ENCODE results near the gene ADGRG2.

ADGRG2 gene

GRCh38 chrX:18964901-18965300, 157.4 kb downstream of the ADGRG2 start:
- Histone ChIP-seq H3K27me3 (replicated peaks in 2 of 5; ENCODE audit: control insufficient read depth in 4 of 5, insufficient read depth in 5 of 5, low read length in 4 of 5) (peaks cover 0 to 4% (median 0%) of the 10 kb centered on the region in 5 experiments), H3K27ac (ENCODE audit: insufficient read depth in 1 of 2, low read depth in 1 of 2, low read length in 2 of 2, poor library complexity in 1 of 2, severe bottlenecking in 2 of 2) (no peak overlapping the region), H3K36me3 (ENCODE audit: control insufficient read depth in 4 of 4, insufficient read depth in 4 of 4, low read length in 3 of 4) (no peaks in the 10 kb centered on the region), H3K9me3 (ENCODE audit: control extremely low read depth in 1 of 5, control insufficient read depth in 4 of 5, insufficient read depth in 2 of 5, low read depth in 1 of 5, low read length in 4 of 5) (no peaks in the 10 kb centered on the region), H3K4me3 (ENCODE audit: control insufficient read depth in 1 of 7, extremely low read depth in 1 of 7, insufficient read depth in 4 of 7, low read depth in 2 of 7, low read length in 6 of 7) (no peak overlapping the region), H3K4me1 (ENCODE audit: control extremely low read depth in 1 of 4, control insufficient read depth in 4 of 4, insufficient read depth in 4 of 4, low read length in 3 of 4) (peaks cover 0 to 7% (median 3%) of the 10 kb centered on the region in 4 experiments)
- WGBS (ENCODE audit: insufficient coverage): 83% methylated on average over 6 of the region's 9 CpGs
- POLR2A ChIA-PET: no interaction called here
- no peak for DNase-seq
- CTCF ChIA-PET: no interaction called here

- WGBS (ENCODE audit: insufficient coverage): 64% methylated on average over 4 of the region's 4 CpGs
- Histone ChIP-seq H3K27me3 (replicated peaks in 2 of 5; ENCODE audit: control insufficient read depth in 4 of 5, insufficient read depth in 5 of 5, low read length in 4 of 5) (peaks cover 0 to 4% (median 0%) of the 10 kb centered on the region in 5 experiments), H3K36me3 (ENCODE audit: control insufficient read depth in 4 of 4, insufficient read depth in 4 of 4, low read length in 3 of 4) (no peaks in the 10 kb centered on the region), H3K4me3 (ENCODE audit: control insufficient read depth in 1 of 7, extremely low read depth in 1 of 7, insufficient read depth in 4 of 7, low read depth in 2 of 7, low read length in 6 of 7) (no peak overlapping the region), H3K9me3 (ENCODE audit: control extremely low read depth in 1 of 5, control insufficient read depth in 4 of 5, insufficient read depth in 2 of 5, low read depth in 1 of 5, low read length in 4 of 5) (no peaks in the 10 kb centered on the region), H3K27ac (ENCODE audit: insufficient read depth in 1 of 2, low read depth in 1 of 2, low read length in 2 of 2, poor library complexity in 1 of 2, severe bottlenecking in 2 of 2) (no peak overlapping the region), H3K4me1 (ENCODE audit: control extremely low read depth in 1 of 4, control insufficient read depth in 4 of 4, insufficient read depth in 4 of 4, low read length in 3 of 4) (peaks cover 0 to 7% (median 3%) of the 10 kb centered on the region in 4 experiments)
- peak in 1 of 3 donors; percentile 10 for DNase-seq
- CTCF ChIA-PET: no interaction called here
- POLR2A ChIA-PET: no interaction called here
Observed at GRCh38 chrX:18964026-18964425, 158.2 kb downstream of the ADGRG2 start.

DNA sequence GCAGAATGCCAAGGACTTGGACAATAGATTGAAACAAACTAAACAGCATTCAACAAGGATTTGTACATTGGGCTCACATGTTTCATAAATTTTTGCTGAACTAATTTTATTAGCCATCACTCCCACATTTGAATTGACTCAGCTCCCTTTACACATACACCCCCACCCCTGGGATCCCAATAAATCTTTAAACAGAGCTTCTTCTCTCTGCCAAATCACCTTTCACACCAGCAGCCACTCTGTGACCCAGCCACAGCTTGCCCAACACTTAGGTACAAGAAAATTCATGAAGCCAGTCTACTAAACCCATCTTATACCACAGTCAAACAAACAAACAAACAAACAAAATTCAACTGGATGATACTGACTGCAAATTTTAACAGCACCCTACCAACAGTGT, 159.9 kb downstream of the ADGRG2 start:
- H3K27ac ChIP-seq (ENCODE audit: insufficient read depth in 1 of 2, low read depth in 1 of 2, low read length in 2 of 2, poor library complexity in 1 of 2, severe bottlenecking in 2 of 2): no peak overlapping the region
- no peaks in the 10 kb centered on the region for H3K9me3 ChIP-seq (ENCODE audit: control extremely low read depth in 1 of 5, control insufficient read depth in 4 of 5, insufficient read depth in 2 of 5, low read depth in 1 of 5, low read length in 4 of 5)
- no peak for DNase-seq
- ChIA-PET POLR2A (no interaction called here), CTCF (no interaction called here)
- H3K4me3 ChIP-seq (ENCODE audit: control insufficient read depth in 1 of 7, extremely low read depth in 1 of 7, insufficient read depth in 4 of 7, low read depth in 2 of 7, low read length in 6 of 7): no peak overlapping the region
- H3K36me3 ChIP-seq (ENCODE audit: control insufficient read depth in 4 of 4, insufficient read depth in 4 of 4, low read length in 3 of 4): no peaks in the 10 kb centered on the region
- H3K27me3 ChIP-seq (replicated peaks in 2 of 5; ENCODE audit: control insufficient read depth in 4 of 5, insufficient read depth in 5 of 5, low read length in 4 of 5): peaks cover 0 to 4% (median 0%) of the 10 kb centered on the region in 5 experiments
- peaks cover 0 to 7% (median 3%) of the 10 kb centered on the region in 4 experiments for H3K4me1 ChIP-seq (ENCODE audit: control extremely low read depth in 1 of 4, control insufficient read depth in 4 of 4, insufficient read depth in 4 of 4, low read length in 3 of 4)

- CTCF ChIA-PET: no interaction called here
- no peak overlapping the region for H3K27ac ChIP-seq (ENCODE audit: insufficient read depth in 1 of 2, low read depth in 1 of 2, low read length in 2 of 2, poor library complexity in 1 of 2, severe bottlenecking in 2 of 2)
- no peak overlapping the region for H3K4me3 ChIP-seq (ENCODE audit: control insufficient read depth in 1 of 7, extremely low read depth in 1 of 7, insufficient read depth in 4 of 7, low read depth in 2 of 7, low read length in 6 of 7)
- H3K27me3 ChIP-seq (replicated peaks in 2 of 5; ENCODE audit: control insufficient read depth in 4 of 5, insufficient read depth in 5 of 5, low read length in 4 of 5): peaks cover 0 to 4% (median 0%) of the 10 kb centered on the region in 5 experiments
- POLR2A ChIA-PET: interaction anchor here (0.6 kb wide), 1 partner anchor 194 kb away, joined by 5 read pairs; no protein-coding TSS in a partner anchor
- H3K4me1 ChIP-seq (ENCODE audit: control extremely low read depth in 1 of 4, control insufficient read depth in 4 of 4, insufficient read depth in 4 of 4, low read length in 3 of 4): peaks cover 0 to 12% (median 3%) of the 10 kb centered on the region in 4 experiments
- peak in 1 of 3 donors; percentile 9 for DNase-seq
- no peaks in the 10 kb centered on the region for H3K36me3 ChIP-seq (ENCODE audit: control insufficient read depth in 4 of 4, insufficient read depth in 4 of 4, low read length in 3 of 4)
- H3K9me3 ChIP-seq (ENCODE audit: control extremely low read depth in 1 of 5, control insufficient read depth in 4 of 5, insufficient read depth in 2 of 5, low read depth in 1 of 5, low read length in 4 of 5): no peaks in the 10 kb centered on the region
- 72% methylated on average over 2 of the region's 2 CpGs for WGBS (ENCODE audit: insufficient coverage)
Observed at GRCh38 chrX:18961686-18962085, 160.6 kb downstream of the ADGRG2 start.

DNA sequence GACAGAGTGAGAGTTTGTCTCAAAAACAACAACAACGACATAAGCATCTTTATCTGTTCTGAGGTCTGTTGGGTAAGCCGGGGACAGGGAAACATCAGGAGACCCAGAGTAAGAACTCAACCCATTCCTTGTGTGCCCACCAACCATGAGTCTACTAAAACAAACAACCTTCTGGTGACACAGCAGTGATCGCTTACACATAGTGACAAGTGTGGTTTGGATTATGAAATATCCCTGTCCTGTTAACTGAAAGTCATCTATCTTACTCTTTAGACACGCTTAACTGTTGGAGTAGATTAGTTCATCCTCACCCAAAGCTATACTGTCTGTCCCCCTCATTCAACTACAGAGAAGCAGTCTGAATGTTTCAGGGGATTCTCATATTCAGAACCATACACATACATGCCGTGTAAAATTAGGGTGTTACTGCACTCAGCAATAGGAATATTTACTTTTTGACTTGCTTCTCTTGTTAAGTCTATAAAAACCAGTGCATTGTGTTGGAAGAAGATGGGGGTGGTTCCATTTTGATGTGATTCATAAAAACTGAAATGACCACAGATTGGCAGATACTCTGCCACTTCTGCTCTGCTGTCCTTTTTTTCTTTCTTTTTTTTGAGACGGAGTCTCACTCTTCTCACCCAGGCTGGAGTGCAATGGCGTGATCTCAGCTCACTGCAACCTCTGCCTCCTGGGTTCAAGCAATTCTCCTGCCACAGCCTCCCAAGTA, 165.8 kb downstream of the ADGRG2 start:
- Histone ChIP-seq H3K4me3 (ENCODE audit: control insufficient read depth in 1 of 7, extremely low read depth in 1 of 7, insufficient read depth in 4 of 7, low read depth in 2 of 7, low read length in 6 of 7) (peak overlapping the region in 1 of 7 experiments; percentile 10), H3K4me1 (ENCODE audit: control extremely low read depth in 1 of 4, control insufficient read depth in 4 of 4, insufficient read depth in 4 of 4, low read length in 3 of 4) (peaks cover 0 to 9% (median 0%) of the 10 kb centered on the region in 4 experiments), H3K9me3 (ENCODE audit: control extremely low read depth in 1 of 5, control insufficient read depth in 4 of 5, insufficient read depth in 2 of 5, low read depth in 1 of 5, low read length in 4 of 5) (no peaks in the 10 kb centered on the region), H3K27me3 (replicated peaks in 2 of 5; ENCODE audit: control insufficient read depth in 4 of 5, insufficient read depth in 5 of 5, low read length in 4 of 5) (no peaks in the 10 kb centered on the region), H3K36me3 (ENCODE audit: control insufficient read depth in 4 of 4, insufficient read depth in 4 of 4, low read length in 3 of 4) (peaks cover 0 to 8% (median 3%) of the 10 kb centered on the region in 4 experiments), H3K27ac (ENCODE audit: insufficient read depth in 1 of 2, low read depth in 1 of 2, low read length in 2 of 2, poor library complexity in 1 of 2, severe bottlenecking in 2 of 2) (no peak overlapping the region)
- DNase-seq: peak in 2 of 3 donors; percentile 53 to 66
- 92% methylated on average over 2 of the region's 7 CpGs for WGBS (ENCODE audit: insufficient coverage)
- CTCF ChIA-PET: interaction anchor here (0.8 kb wide), 1 partner anchor 380 kb away, joined by 3 read pairs; no protein-coding TSS in a partner anchor
- POLR2A ChIA-PET: no interaction called here

DNA sequence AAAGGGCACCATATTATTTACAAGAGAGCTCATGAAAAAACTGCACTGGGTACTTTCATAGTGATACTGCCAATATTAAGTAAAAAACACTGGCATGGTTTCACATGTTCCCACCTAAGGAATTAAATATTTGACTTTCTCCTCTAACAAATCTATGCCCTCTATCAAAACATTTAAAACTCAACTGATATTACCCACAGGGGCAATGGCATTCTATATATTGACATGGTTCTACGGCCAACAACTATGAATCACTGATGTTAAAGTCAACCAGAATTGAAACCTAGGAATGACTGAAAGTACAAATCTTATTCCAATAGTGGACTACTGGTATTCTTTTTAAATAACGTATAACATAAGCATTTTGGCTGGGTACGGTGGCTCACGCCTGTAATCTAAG, 166.6 kb downstream of the ADGRG2 start:
- 90% methylated on average over 3 of the region's 4 CpGs for WGBS (ENCODE audit: insufficient coverage)
- Histone ChIP-seq H3K36me3 (ENCODE audit: control insufficient read depth in 4 of 4, insufficient read depth in 4 of 4, low read length in 3 of 4) (peaks cover 0 to 15% (median 9%) of the 10 kb centered on the region in 4 experiments), H3K9me3 (ENCODE audit: control extremely low read depth in 1 of 5, control insufficient read depth in 4 of 5, insufficient read depth in 2 of 5, low read depth in 1 of 5, low read length in 4 of 5) (no peaks in the 10 kb centered on the region), H3K4me1 (ENCODE audit: control extremely low read depth in 1 of 4, control insufficient read depth in 4 of 4, insufficient read depth in 4 of 4, low read length in 3 of 4) (peaks cover 0 to 9% (median 0%) of the 10 kb centered on the region in 4 experiments), H3K4me3 (ENCODE audit: control insufficient read depth in 1 of 7, extremely low read depth in 1 of 7, insufficient read depth in 4 of 7, low read depth in 2 of 7, low read length in 6 of 7) (no peak overlapping the region), H3K27ac (ENCODE audit: insufficient read depth in 1 of 2, low read depth in 1 of 2, low read length in 2 of 2, poor library complexity in 1 of 2, severe bottlenecking in 2 of 2) (no peak overlapping the region), H3K27me3 (replicated peaks in 2 of 5; ENCODE audit: control insufficient read depth in 4 of 5, insufficient read depth in 5 of 5, low read length in 4 of 5) (no peaks in the 10 kb centered on the region)
- POLR2A ChIA-PET: no interaction called here
- DNase-seq: no peak
- CTCF ChIA-PET: no interaction called here

DNA sequence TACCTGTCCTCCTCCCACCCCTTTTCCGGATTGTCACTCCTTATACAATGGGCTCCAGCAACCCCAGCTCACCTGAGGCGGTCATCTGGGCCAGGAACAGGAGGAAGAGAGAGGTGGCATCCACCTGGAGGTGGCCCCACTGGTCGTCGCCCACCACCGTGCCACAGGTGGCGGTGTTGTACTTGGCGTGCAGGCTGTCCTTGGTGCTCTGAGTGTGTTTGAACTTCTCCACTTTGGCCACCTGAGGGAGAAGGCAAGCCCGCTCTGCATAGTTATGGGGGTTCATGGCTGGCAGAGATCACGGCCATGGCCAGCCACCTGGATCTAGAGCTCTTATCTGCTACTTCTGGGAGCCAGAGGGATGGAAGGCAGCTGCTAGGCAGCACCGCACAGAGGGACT, 171.2 kb downstream of the ADGRG2 start:
- H3K4me1 ChIP-seq (ENCODE audit: control extremely low read depth in 1 of 4, control insufficient read depth in 4 of 4, insufficient read depth in 4 of 4, low read length in 3 of 4): no peaks in the 10 kb centered on the region
- ChIA-PET POLR2A (no interaction called here), CTCF (no interaction called here)
- no peaks in the 10 kb centered on the region for H3K9me3 ChIP-seq (ENCODE audit: control extremely low read depth in 1 of 5, control insufficient read depth in 4 of 5, insufficient read depth in 2 of 5, low read depth in 1 of 5, low read length in 4 of 5)
- H3K36me3 ChIP-seq (ENCODE audit: control insufficient read depth in 4 of 4, insufficient read depth in 4 of 4, low read length in 3 of 4): peaks cover 0 to 32% (median 18%) of the 10 kb centered on the region in 4 experiments
- no peak overlapping the region for H3K4me3 ChIP-seq (ENCODE audit: control insufficient read depth in 1 of 7, extremely low read depth in 1 of 7, insufficient read depth in 4 of 7, low read depth in 2 of 7, low read length in 6 of 7)
- no peaks in the 10 kb centered on the region for H3K27me3 ChIP-seq (replicated peaks in 2 of 5; ENCODE audit: control insufficient read depth in 4 of 5, insufficient read depth in 5 of 5, low read length in 4 of 5)
- WGBS (ENCODE audit: insufficient coverage): 85% methylated on average over 9 of the region's 10 CpGs
- peak in 1 of 3 donors; percentile 15 for DNase-seq
- no peak overlapping the region for H3K27ac ChIP-seq (ENCODE audit: insufficient read depth in 1 of 2, low read depth in 1 of 2, low read length in 2 of 2, poor library complexity in 1 of 2, severe bottlenecking in 2 of 2)
